ENCODE data around the gene KRAS.

The KRAS gene

GRCh38 chr12:25242981-25243679 is 7.6 kb downstream of the KRAS start:
- H3K4me3 ChIP-seq (ENCODE audit: low read depth, low read length), result no peak overlapping the region
- no peak for DNase-seq (ENCODE audit: low read depth)
- TF ChIP-seq CTCF (IDR thresholded peaks at IDR 0.05; ENCODE audit: control insufficient read depth, extremely low read depth, insufficient read depth), result no peak

- H3K4me3 ChIP-seq (ENCODE audit: low read depth, low read length), result no peak overlapping the region
- peak; percentile 54 for TF ChIP-seq CTCF (IDR thresholded peaks at IDR 0.05; ENCODE audit: control insufficient read depth, extremely low read depth, insufficient read depth)
- no peak for DNase-seq (ENCODE audit: low read depth)
Measured at GRCh38 chr12:25241167-25242020, 9.3 kb downstream of the KRAS start.

GRCh38 chr12:25236626-25237025 is 14.1 kb downstream of the KRAS start:
- no peak for DNase-seq (ENCODE audit: low read depth)
- TF ChIP-seq CTCF (IDR thresholded peaks at IDR 0.05; ENCODE audit: control insufficient read depth, extremely low read depth, insufficient read depth), result no peak
- no peak overlapping the region for H3K4me3 ChIP-seq (ENCODE audit: low read depth, low read length)

GRCh38 chr12:25236190-25236589 is 14.5 kb downstream of the KRAS start:
- no peak overlapping the region for H3K4me3 ChIP-seq (ENCODE audit: low read depth, low read length)
- TF ChIP-seq CTCF (IDR thresholded peaks at IDR 0.05; ENCODE audit: control insufficient read depth, extremely low read depth, insufficient read depth), result no peak
- DNase-seq (ENCODE audit: low read depth), result no peak

- no peak for TF ChIP-seq CTCF (IDR thresholded peaks at IDR 0.05; ENCODE audit: control insufficient read depth, extremely low read depth, insufficient read depth)
- DNase-seq (ENCODE audit: low read depth), result no peak
- no peak overlapping the region for H3K4me3 ChIP-seq (ENCODE audit: low read depth, low read length)
Measured at GRCh38 chr12:25213338-25213737, 37.4 kb downstream of the KRAS start.

- no peak for TF ChIP-seq CTCF (IDR thresholded peaks at IDR 0.05; ENCODE audit: control insufficient read depth, extremely low read depth, insufficient read depth)
Measured at GRCh38 chr12:25208554-25208953, 42.2 kb downstream of the KRAS start.

More at GRCh38 chr12:25208554-25208953, 42.2 kb downstream of the KRAS start:
- no peak for DNase-seq (ENCODE audit: low read depth)
- no peak overlapping the region for H3K4me3 ChIP-seq (ENCODE audit: low read depth, low read length)

Measured in LNCaP clone FGC (cell line).